Common myeloid progenitor, CD34-positive (primary cell): ENCODE results near the gene KCNMA1.
A peak's percentile ranks its signal among the peaks of the same experiment; 100 is the strongest.

Experiments used
- CTCF ChIA-PET: fragments of 350-600 bp; sonication (Branson Sonifier 250); formaldehyde crosslinking; loops from one replicate; lab custom pipeline; 2021; ENCODE audit warnings: antibody characterized with exemption; lab: Charles Lee
- POLR2A ChIA-PET: fragments of 350-600 bp; sonication (Branson Sonifier 250); formaldehyde crosslinking; loops from one replicate; lab custom pipeline; 2021; ENCODE audit warnings: antibody characterized with exemption; lab: Charles Lee
- DNase-seq, 3 donors: peaks; one replicate each; pipeline versions ENCODE4 v3.0.0 to v3.0.0-alpha.2; 2013
- H3K27ac ChIP-seq, 2 experiments: 1 replicate in 1 of 2; 2 replicates in 1 of 2; pipeline ENCODE4 v1.7.0; 2013; ENCODE audit warnings: inconsistent platforms in 2 of 2, low read length in 2 of 2, mild to moderate bottlenecking in 2 of 2, low read depth in 1 of 2, moderate library complexity in 1 of 2; ENCODE audit not compliant: severe bottlenecking in 2 of 2, insufficient read depth in 1 of 2, poor library complexity in 1 of 2
- H3K27me3 ChIP-seq, 5 experiments: replicated peaks in 2 of 5; 1 replicate in 3 of 5; 2 replicates in 2 of 5; pipeline versions ENCODE4 v1.6.1 to v1.7.0; 2013; ENCODE audit warnings: low read length in 4 of 5, mild to moderate bottlenecking in 2 of 5, moderate library complexity in 2 of 5, inconsistent platforms in 1 of 5; ENCODE audit not compliant: insufficient read depth in 5 of 5, control insufficient read depth in 4 of 5
- H3K36me3 ChIP-seq, 4 experiments: 1 replicate in 2 of 4; 2 replicates in 2 of 4; pipeline versions ENCODE4 v1.6.1 to v1.7.0; 2013; ENCODE audit warnings: low read length in 3 of 4, control low read depth in 1 of 4, mild to moderate bottlenecking in 1 of 4; ENCODE audit not compliant: control insufficient read depth in 4 of 4, insufficient read depth in 4 of 4
- H3K4me1 ChIP-seq, 4 experiments: 1 replicate in 3 of 4; 2 replicates in 1 of 4; pipeline versions ENCODE4 v1.6.1 to v1.7.1; 2013; ENCODE audit warnings: low read length in 3 of 4, mild to moderate bottlenecking in 3 of 4, control low read depth in 1 of 4, inconsistent platforms in 1 of 4, moderate library complexity in 1 of 4; ENCODE audit not compliant: control insufficient read depth in 4 of 4, insufficient read depth in 4 of 4; ENCODE audit errors: control extremely low read depth in 1 of 4
- H3K4me3 ChIP-seq, 7 experiments: 1 replicate in 4 of 7; 2 replicates in 3 of 7; pipeline versions ENCODE4 v1.5.1 to v1.7.0; 2013; ENCODE audit warnings: mild to moderate bottlenecking in 7 of 7, low read length in 6 of 7, moderate library complexity in 6 of 7, inconsistent platforms in 2 of 7, low read depth in 2 of 7, control low read depth in 1 of 7; ENCODE audit not compliant: insufficient read depth in 4 of 7, control insufficient read depth in 1 of 7; ENCODE audit errors: extremely low read depth in 1 of 7
- H3K9me3 ChIP-seq, 5 experiments: 1 replicate in 4 of 5; 2 replicates in 1 of 5; pipeline versions ENCODE4 v1.6.1 to v1.7.1; 2013; ENCODE audit warnings: low read length in 4 of 5, mild to moderate bottlenecking in 2 of 5, inconsistent platforms in 1 of 5, low read depth in 1 of 5, moderate library complexity in 1 of 5; ENCODE audit not compliant: control insufficient read depth in 4 of 5, insufficient read depth in 2 of 5; ENCODE audit errors: control extremely low read depth in 1 of 5
- WGBS: methylation state at CpG from one replicate; pipeline ENCODE4 v1.1.5; 2013; ENCODE audit not compliant: insufficient coverage; 5-methylcytosine and 5-hydroxymethylcytosine counted together

Gene KCNMA1

GRCh38 chr10:77681839-77682238 is 44.2 kb upstream of the KCNMA1 start:
- no peak for DNase-seq
- Histone ChIP-seq H3K9me3 (no peaks in the 10 kb centered on the region), H3K27me3 (peaks cover 0 to 2% (median 0%) of the 10 kb centered on the region in 5 experiments), H3K27ac (no peak overlapping the region), H3K36me3 (no peaks in the 10 kb centered on the region), H3K4me3 (no peak overlapping the region), H3K4me1 (peaks cover 0 to 3% (median 0%) of the 10 kb centered on the region in 4 experiments)
- POLR2A ChIA-PET: no interaction called here
- 94% methylated on average over 6 of the region's 6 CpGs for WGBS
- CTCF ChIA-PET: no interaction called here

DNA sequence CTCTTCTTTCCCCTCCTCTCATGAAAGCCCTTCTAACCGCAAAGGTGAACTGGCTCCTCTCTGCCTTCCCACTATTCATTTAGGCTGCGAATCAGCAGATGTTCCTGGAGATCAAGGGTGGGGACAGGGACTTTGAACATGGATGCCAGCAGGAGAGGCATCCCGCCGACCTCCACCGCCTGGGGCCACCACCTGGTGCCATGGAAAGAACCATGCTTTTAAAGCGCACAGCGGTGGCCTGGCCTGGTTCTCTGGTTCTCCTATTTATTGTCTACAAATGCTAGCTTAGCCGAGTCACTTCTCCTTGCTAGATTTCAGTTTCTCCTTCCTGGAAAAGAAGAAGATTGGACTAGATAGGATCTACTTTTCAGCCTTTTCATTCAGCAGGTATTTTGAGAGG is 43.2 kb upstream of the KCNMA1 start:
- Histone ChIP-seq H3K36me3 (no peaks in the 10 kb centered on the region), H3K4me3 (no peak overlapping the region), H3K4me1 (peaks cover 0 to 3% (median 0%) of the 10 kb centered on the region in 4 experiments), H3K27ac (no peak overlapping the region), H3K9me3 (no peaks in the 10 kb centered on the region), H3K27me3 (peaks cover 0 to under 1% (median 0%) of the 10 kb centered on the region in 5 experiments)
- WGBS: 95% methylated on average over 7 of the region's 8 CpGs
- POLR2A ChIA-PET: no interaction called here
- DNase-seq: no peak
- CTCF ChIA-PET: interaction anchor here (1.7 kb wide), 1 partner anchor 30 kb away, joined by 5 read pairs; no protein-coding TSS in a partner anchor

DNA sequence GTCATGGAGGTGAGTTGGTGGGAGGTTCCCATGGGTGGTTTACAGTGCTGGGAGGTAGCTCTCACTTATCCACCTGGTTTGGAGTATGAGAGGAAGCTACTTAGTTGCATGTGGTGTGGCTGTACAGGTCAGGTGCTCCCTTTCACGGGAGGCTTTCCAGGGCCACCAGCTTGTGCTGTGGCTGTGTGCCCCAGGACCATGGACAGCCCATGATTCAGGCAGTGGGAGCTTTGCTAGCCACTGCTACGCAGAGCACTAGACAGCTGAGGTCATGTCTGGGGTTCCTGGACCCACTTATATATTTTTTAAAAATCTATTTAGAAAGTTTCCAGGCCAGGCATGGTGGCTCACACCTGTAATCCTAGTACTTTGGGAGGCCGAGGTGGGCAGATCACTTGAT is 42.5 kb upstream of the KCNMA1 start:
- ChIA-PET CTCF (interaction anchor here (1.7 kb wide), 1 partner anchor 31 kb away, joined by 5 read pairs; no protein-coding TSS in a partner anchor), POLR2A (no interaction called here)
- H3K4me1 ChIP-seq: peaks cover 0 to 5% (median 2%) of the 10 kb centered on the region in 4 experiments
- no peak overlapping the region for H3K4me3 ChIP-seq
- H3K27me3 ChIP-seq: no peaks in the 10 kb centered on the region
- no peak overlapping the region for H3K27ac ChIP-seq
- no peaks in the 10 kb centered on the region for H3K36me3 ChIP-seq
- WGBS: 100% methylated on average over 2 of the region's 3 CpGs
- DNase-seq: no peak
- H3K9me3 ChIP-seq: no peaks in the 10 kb centered on the region

- H3K4me3 ChIP-seq: no peak overlapping the region
- no peak overlapping the region for H3K27ac ChIP-seq
- no peaks in the 10 kb centered on the region for H3K9me3 ChIP-seq
- no peak for DNase-seq
- 93% methylated on average over 5 of the region's 5 CpGs for WGBS
- H3K27me3 ChIP-seq: no peaks in the 10 kb centered on the region
- ChIA-PET CTCF (interaction anchor here (1.7 kb wide), 1 partner anchor 32 kb away, joined by 5 read pairs; no protein-coding TSS in a partner anchor), POLR2A (no interaction called here)
- H3K4me1 ChIP-seq: peaks cover 0 to 9% (median 4%) of the 10 kb centered on the region in 4 experiments
- no peaks in the 10 kb centered on the region for H3K36me3 ChIP-seq
Observed at GRCh38 chr10:77679217-77679616, 41.6 kb upstream of the KCNMA1 start.

GRCh38 chr10:77678146-77678545 is 40.5 kb upstream of the KCNMA1 start:
- ChIA-PET CTCF (no interaction called here), POLR2A (no interaction called here)
- no peak overlapping the region for H3K4me3 ChIP-seq
- peaks cover 0 to 9% (median 4%) of the 10 kb centered on the region in 4 experiments for H3K4me1 ChIP-seq
- H3K27me3 ChIP-seq: no peaks in the 10 kb centered on the region
- no peak for DNase-seq
- WGBS: 100% methylated on average over 2 of the region's 3 CpGs
- peaks cover 0 to 5% (median 4%) of the 10 kb centered on the region in 5 experiments for H3K9me3 ChIP-seq
- H3K27ac ChIP-seq: no peak overlapping the region
- H3K36me3 ChIP-seq: no peaks in the 10 kb centered on the region

DNA sequence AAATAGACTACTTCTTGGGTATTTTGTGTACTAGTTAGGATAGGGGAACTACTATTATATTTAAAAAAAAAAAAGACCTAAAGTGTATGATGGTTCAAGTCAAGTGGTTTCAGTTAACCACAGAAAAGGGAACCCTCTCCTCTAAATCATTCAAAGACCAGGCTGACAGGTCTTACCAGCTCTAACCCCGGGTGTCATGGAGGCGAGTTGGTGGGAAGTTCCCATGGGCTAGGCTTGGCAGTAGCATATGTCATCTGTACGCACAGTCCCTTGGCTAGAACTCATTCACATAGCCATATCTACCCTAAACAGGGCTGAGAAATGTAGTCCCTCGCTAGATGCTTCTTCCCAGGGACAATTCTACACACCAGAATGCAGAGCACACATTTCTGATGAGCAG is 37.7 kb upstream of the KCNMA1 start:
- POLR2A ChIA-PET: no interaction called here
- 17% methylated on average over 2 of the region's 4 CpGs for WGBS
- DNase-seq: peak; percentile 71 to 94 (median 94)
- H3K36me3 ChIP-seq: no peaks in the 10 kb centered on the region
- H3K4me1 ChIP-seq: peaks cover 0 to 9% (median 4%) of the 10 kb centered on the region in 4 experiments
- H3K4me3 ChIP-seq: no peak overlapping the region
- H3K27me3 ChIP-seq: peaks cover 0 to 26% (median 10%) of the 10 kb centered on the region in 5 experiments
- H3K27ac ChIP-seq: no peak overlapping the region
- H3K9me3 ChIP-seq: peaks cover 0 to 5% (median 4%) of the 10 kb centered on the region in 5 experiments
- CTCF ChIA-PET: interaction anchor here (1.4 kb wide), 1 partner anchor 15 kb away, joined by 4 read pairs; no protein-coding TSS in a partner anchor

- Histone ChIP-seq H3K36me3 (no peaks in the 10 kb centered on the region), H3K4me1 (peaks cover 0 to 9% (median 4%) of the 10 kb centered on the region in 4 experiments), H3K27ac (no peak overlapping the region), H3K4me3 (no peak overlapping the region), H3K27me3 (peaks cover 0 to 27% (median 12%) of the 10 kb centered on the region in 5 experiments), H3K9me3 (peaks cover 0 to 5% (median 4%) of the 10 kb centered on the region in 5 experiments)
- WGBS: 56% methylated on average over 6 of the region's 6 CpGs
- CTCF ChIA-PET: interaction anchor here (1.0 kb wide), 1 partner anchor 29 kb away, joined by 3 read pairs; no protein-coding TSS in a partner anchor
- POLR2A ChIA-PET: no interaction called here
- DNase-seq: peak; percentile 9 to 75 (median 56)
Observed at GRCh38 chr10:77673515-77674140, 36.0 kb upstream of the KCNMA1 start.
